Measurements from ENCODE around the gene INHBE.

DNA sequence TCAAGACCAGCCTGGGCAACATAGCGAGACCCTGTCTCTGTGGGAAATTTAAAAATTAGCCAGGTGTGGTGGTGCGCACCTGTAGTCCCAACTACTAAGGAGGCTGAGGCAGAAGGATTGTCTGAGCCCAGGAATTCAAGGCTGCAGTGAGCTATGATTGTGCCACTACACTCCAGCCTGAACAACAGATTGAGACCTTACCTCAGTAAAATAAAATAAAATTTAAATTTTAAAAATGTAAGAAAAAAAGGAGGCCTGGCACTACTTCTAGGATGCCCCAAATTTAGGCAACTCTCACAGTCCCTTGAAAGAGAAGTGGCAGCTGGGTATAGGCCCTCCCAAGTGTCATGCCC, 918 bp upstream of the INHBE start:
- no peak for TF ChIP-seq ESRRG (CRISPR knock-in tag; IDR thresholded peaks at IDR 0.05)
- TF ChIP-seq ZFP30 (CRISPR knock-in tag; IDR thresholded peaks at IDR 0.05), result no peak
- TF ChIP-seq, protein P1, sequence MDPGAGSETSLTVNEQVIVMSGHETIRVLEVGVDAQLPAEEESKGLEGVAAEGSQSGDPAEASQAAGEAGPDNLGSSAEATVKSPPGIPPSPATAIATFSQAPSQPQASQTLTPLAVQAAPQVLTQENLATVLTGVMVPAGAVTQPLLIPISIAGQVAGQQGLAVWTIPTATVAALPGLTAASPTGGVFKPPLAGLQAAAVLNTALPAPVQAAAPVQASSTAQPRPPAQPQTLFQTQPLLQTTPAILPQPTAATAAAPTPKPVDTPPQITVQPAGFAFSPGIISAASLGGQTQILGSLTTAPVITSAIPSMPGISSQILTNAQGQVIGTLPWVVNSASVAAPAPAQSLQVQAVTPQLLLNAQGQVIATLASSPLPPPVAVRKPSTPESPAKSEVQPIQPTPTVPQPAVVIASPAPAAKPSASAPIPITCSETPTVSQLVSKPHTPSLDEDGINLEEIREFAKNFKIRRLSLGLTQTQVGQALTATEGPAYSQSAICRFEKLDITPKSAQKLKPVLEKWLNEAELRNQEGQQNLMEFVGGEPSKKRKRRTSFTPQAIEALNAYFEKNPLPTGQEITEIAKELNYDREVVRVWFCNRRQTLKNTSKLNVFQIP (CRISPR knock-in tag; IDR thresholded peaks at IDR 0.05; ENCODE audit: borderline replicate concordance, low read depth), result no peak
- no peak for TF ChIP-seq ZFP3 (CRISPR knock-in tag; IDR thresholded peaks at IDR 0.05)
- no peak for TF ChIP-seq RARB (CRISPR knock-in tag; IDR thresholded peaks at IDR 0.05)

Data from SK-N-SH treated with all-trans-retinoic acid at 6 μM for 48 hours (cell line).